Mammary epithelial cell (primary cell): ENCODE data around the gene PARP6.

ENCODE experiments used
- CTCF ChIP-seq, 2 donors: IDR thresholded peaks in 1 of 2; conservative IDR thresholded peaks in 1 of 2; 2 replicates each; pipeline ENCODE4 v1.5.1; 2011 to 2012; ENCODE audit warnings: inconsistent platforms in 2 of 2, low read length in 2 of 2, mild to moderate bottlenecking in 2 of 2, control low read depth in 1 of 2, low read depth in 1 of 2; ENCODE audit not compliant: insufficient read depth in 1 of 2; ENCODE audit errors: extremely low read depth in 1 of 2
- EZH2 ChIP-seq: IDR thresholded peaks from 2 replicates; pipeline ENCODE4 v1.6.1; 2012; ENCODE audit warnings: low read length, inconsistent platforms, borderline replicate concordance

DNA sequence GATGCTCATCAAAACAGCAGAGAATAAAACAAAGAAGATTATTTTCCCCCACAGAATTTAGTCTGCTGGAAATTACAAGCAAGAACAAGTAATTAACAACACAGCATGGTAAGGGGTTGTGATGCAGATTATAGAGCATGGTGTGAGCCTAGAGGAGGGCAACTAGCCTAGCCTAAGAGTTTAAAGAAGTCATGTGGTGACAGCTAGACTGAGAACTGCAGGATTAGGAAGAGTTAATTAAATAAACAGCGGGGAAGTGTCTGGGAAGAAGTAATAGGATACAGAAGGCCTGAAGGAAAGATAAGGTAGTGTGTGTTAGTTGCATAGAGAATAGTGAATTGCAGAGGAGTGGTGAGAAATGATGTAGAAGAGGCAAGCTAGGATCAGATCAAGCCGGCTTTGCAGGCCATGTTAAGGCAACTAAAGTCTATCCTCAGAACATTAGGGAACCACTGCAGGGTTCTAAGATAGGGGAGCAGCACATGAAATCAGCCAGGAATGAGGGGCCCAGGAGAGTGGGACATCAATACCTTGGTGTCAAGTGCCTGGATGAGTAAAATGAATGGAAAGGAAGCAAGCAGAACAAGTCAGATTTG is 29.5 kb downstream of the PARP6 start:
- no peak for TF ChIP-seq CTCF (conservative IDR thresholded peaks at IDR 0.05 in 1 of 2, IDR thresholded peaks at IDR 0.05 in 1 of 2; ENCODE audit: extremely low read depth in 1 of 2, insufficient read depth in 1 of 2, low read depth in 1 of 2, low read length in 2 of 2)
- no peak for TF ChIP-seq EZH2
